ENCODE measurements around the gene ABCC8. TPM values are rescaled to one million over a fixed set of nuclear protein-coding genes. Genes with fewer than 3 reads are reported as not detected.

The ABCC8 gene
- total RNA-seq, 2 donors from 2014 or later = 3.0 to 4.2 TPM

DNA sequence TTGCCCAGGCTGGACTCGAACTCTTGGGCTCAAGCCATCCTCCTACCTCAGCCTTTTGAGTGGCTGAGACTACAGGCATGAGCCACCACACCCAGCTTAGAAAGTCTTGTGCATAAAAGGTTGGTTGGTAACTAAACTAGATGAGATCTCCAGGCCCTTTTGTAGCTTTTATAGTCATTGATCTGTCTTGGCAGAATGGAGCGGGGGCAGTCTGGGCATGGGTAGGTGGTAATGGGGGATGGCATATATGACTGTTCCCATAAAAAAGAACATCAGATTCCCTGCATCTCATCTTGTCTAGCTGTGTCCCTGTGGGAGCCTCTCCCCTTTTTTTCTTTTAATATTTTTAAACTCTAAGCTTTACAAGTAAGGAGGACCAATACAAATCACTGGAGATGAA lies 30.2 kb downstream of the ABCC8 start:
- no peak for DNase-seq (ENCODE audit: low spot score)
- H3K4me1 ChIP-seq = no peaks in the 10 kb centered on the region

DNA sequence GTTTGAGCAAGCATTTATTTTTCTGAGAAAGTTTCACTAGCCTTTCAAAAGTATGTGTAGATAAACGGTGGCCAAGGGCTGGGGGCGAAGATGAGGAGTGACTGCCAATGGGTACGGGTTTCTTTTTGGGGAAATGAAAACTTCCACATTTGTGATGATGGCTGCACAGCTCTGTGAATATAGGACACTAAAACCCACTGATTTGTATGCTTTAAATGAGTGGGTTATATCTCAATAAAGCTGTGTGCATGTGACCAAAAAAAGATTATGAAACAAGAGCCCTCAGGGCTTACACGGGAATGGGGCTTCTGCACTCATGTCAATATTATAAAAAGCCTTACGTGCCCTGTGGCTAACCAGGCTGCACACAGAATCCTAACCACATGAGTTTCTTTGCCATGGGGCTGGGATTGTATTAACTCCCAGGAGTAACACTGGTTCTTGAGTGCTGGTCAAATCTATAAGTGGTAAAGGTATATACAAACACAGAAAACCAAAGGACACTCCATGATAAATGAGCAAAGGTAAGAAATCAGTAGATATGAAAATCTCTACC lies 31.3 kb downstream of the ABCC8 start:
- TF ChIP-seq CTCF (IDR thresholded peaks at IDR 0.05) = no peak
- Histone ChIP-seq H3K27me3 (no peaks in the 10 kb centered on the region), H3K36me3 (no peaks in the 10 kb centered on the region), H3K27ac (no peak overlapping the region), H3K9me3 (no peaks in the 10 kb centered on the region), H3K4me3 (no peak overlapping the region), H3K4me1 (no peaks in the 10 kb centered on the region)
- DNase-seq (ENCODE audit: low spot score) = no peak

More for the DNA sequence above, 30.2 kb downstream of the ABCC8 start:
- no peak for TF ChIP-seq CTCF (IDR thresholded peaks at IDR 0.05)
- Histone ChIP-seq H3K27me3 (no peaks in the 10 kb centered on the region), H3K9me3 (no peaks in the 10 kb centered on the region), H3K36me3 (no peaks in the 10 kb centered on the region), H3K27ac (no peak overlapping the region), H3K4me3 (no peak overlapping the region)

GRCh38 chr11:17443926-17444690 lies 32.5 kb downstream of the ABCC8 start:
- H3K4me3 ChIP-seq = no peak overlapping the region
- no peak for TF ChIP-seq CTCF (IDR thresholded peaks at IDR 0.05)
- H3K27ac ChIP-seq = no peak overlapping the region
- no peaks in the 10 kb centered on the region for H3K4me1 ChIP-seq
- H3K27me3 ChIP-seq = no peaks in the 10 kb centered on the region
- no peaks in the 10 kb centered on the region for H3K36me3 ChIP-seq
- no peak for DNase-seq (ENCODE audit: low spot score)
- H3K9me3 ChIP-seq = no peaks in the 10 kb centered on the region

- Histone ChIP-seq H3K9me3 (no peaks in the 10 kb centered on the region), H3K27ac (no peak overlapping the region), H3K4me1 (no peaks in the 10 kb centered on the region), H3K27me3 (no peaks in the 10 kb centered on the region), H3K36me3 (no peaks in the 10 kb centered on the region), H3K4me3 (no peak overlapping the region)
- no peak for DNase-seq (ENCODE audit: low spot score)
- no peak for TF ChIP-seq CTCF (IDR thresholded peaks at IDR 0.05)
These were observed 33.2 kb downstream of the ABCC8 start for GRCh38 chr11:17443423-17443822.

GRCh38 chr11:17443000-17443399 lies 33.6 kb downstream of the ABCC8 start:
- Histone ChIP-seq H3K9me3 (no peaks in the 10 kb centered on the region), H3K27ac (no peak overlapping the region), H3K36me3 (no peaks in the 10 kb centered on the region), H3K27me3 (no peaks in the 10 kb centered on the region), H3K4me1 (no peaks in the 10 kb centered on the region), H3K4me3 (no peak overlapping the region)
- DNase-seq (ENCODE audit: low spot score) = no peak
- no peak for TF ChIP-seq CTCF (IDR thresholded peaks at IDR 0.05)

Measured in right atrium auricular region (tissue), 2 donors.